ENCODE measurements around the gene CCDC192.

- TF ChIP-seq YY1 (IDR thresholded peaks at IDR 0.05; ENCODE audit: insufficient read depth, insufficient read length), result no peak
- TF ChIP-seq ZNF274 (IDR thresholded peaks at IDR 0.05; ENCODE audit: low read depth, low read length), result no peak
- TF ChIP-seq SUZ12 (IDR thresholded peaks at IDR 0.05; ENCODE audit: extremely low read depth, insufficient read depth, insufficient read length), result no peak
These were observed 190.0 kb downstream of the CCDC192 start for GRCh38 chr5:127893232-127893631.

Measured in NT2/D1 (cell line).